ENCODE data around the gene RECQL.

- TF ChIP-seq CTCF (conservative IDR thresholded peaks at IDR 0.05; ENCODE audit: low read depth, low read length): no peak
- no peak for TF ChIP-seq SMC3 (IDR thresholded peaks at IDR 0.05; ENCODE audit: low read depth, low read length)
- no peak for TF ChIP-seq POLR2A (IDR thresholded peaks at IDR 0.05; ENCODE audit: low read depth, low read length)
- TF ChIP-seq MXI1 (IDR thresholded peaks at IDR 0.05; ENCODE audit: borderline replicate concordance, low read depth, low read length): no peak
- TF ChIP-seq MAZ (IDR thresholded peaks at IDR 0.05; ENCODE audit: borderline replicate concordance, low read depth, low read length): no peak
- no peak for TF ChIP-seq RFX5 (IDR thresholded peaks at IDR 0.05; ENCODE audit: low read depth, low read length)
- TF ChIP-seq RAD21 (IDR thresholded peaks at IDR 0.05; ENCODE audit: low read length): no peak
- TF ChIP-seq MAFK (IDR thresholded peaks at IDR 0.05; ENCODE audit: low read depth, low read length): no peak
- TF ChIP-seq CEBPB (IDR thresholded peaks at IDR 0.05; ENCODE audit: low read depth, low read length): no peak
- TF ChIP-seq BHLHE40 (IDR thresholded peaks at IDR 0.05; ENCODE audit: low read depth, low read length): no peak
- TF ChIP-seq RCOR1 (IDR thresholded peaks at IDR 0.05; ENCODE audit: insufficient replicate concordance, low read length): no peak
- no peak for TF ChIP-seq FOS (IDR thresholded peaks at IDR 0.05; ENCODE audit: low read depth, low read length)
Observed at GRCh38 chr12:21539797-21540196, 38.4 kb upstream of the RECQL start.
